K562 (cell line): ENCODE data around the gene PEX5L. TPM values are rescaled to one million over a fixed set of nuclear protein-coding genes. Genes with fewer than 3 reads are reported as not detected.

Experiments used
- ATAC-seq: fragments of 200-7000 bp; cut with Tn5 transposase; 3 replicates; pipeline ENCODE4 v1.9.1; 2020; ENCODE audit warnings: moderate library complexity
- BruUV-seq: library from RNA; stranded (reverse); fragments of 400-500 nt; replicated peaks from 2 replicates; lab custom pipeline; 2021; lab: Mats Ljungman, UMichigan
- CTCF ChIA-PET: fragments of 300-600 bp; formaldehyde crosslinking; extraction: SDS; loops from one replicate; lab custom pipeline; 2021; ENCODE audit warnings: low intra/inter-chr PET ratio; lab: Yijun Ruan, JAX
- POLR2A ChIA-PET: fragments of 300-600, 350-650 bp; sonication (Branson Sonifier 250); formaldehyde crosslinking; extraction: SDS; loops from one replicate; lab custom pipeline; 2021; ENCODE audit warnings: antibody characterized with exemption, inconsistent platforms; lab: Yijun Ruan, JAX
- DNase-seq, 4 experiments: peaks; one replicate each; pipeline versions ENCODE4 v3.0.0 to v3.0.0-alpha.2; 2011 to 2018; ENCODE audit warnings: low spot score in 3 of 4, mixed read lengths in 3 of 4; ENCODE audit errors: extremely low read depth in 1 of 4
- FAIRE-seq: peaks from 2 replicates; lab custom pipeline; 2011; peaks lifted over from hg19 to GRCh38; lab: Jason Lieb, UNC
- H2AFZ ChIP-seq: 2 replicates; pipeline ENCODE4 v1.6.0; 2011; ENCODE audit warnings: low read depth, low read length, control low read depth, inconsistent platforms
- H3K27ac ChIP-seq: fragments of 200-600 bp; 3 replicates; pipeline ENCODE4 v1.8.0; 2011; ENCODE audit warnings: low read depth, mild to moderate bottlenecking, control low read depth, inconsistent platforms, low read length, moderate library complexity, mixed read lengths; ENCODE audit errors: extremely low read depth
- H3K27me3 ChIP-seq, 2 experiments: fragments of 300-600 bp in 1 of 2; 2 replicates in 1 of 2; 3 replicates in 1 of 2; pipeline versions ENCODE4 v1.6.0 to v1.8.0; 2011; ENCODE audit warnings: inconsistent platforms in 2 of 2, low read length in 2 of 2, mild to moderate bottlenecking in 1 of 2, mixed read lengths in 1 of 2, moderate library complexity in 1 of 2; ENCODE audit not compliant: control insufficient read depth in 2 of 2, insufficient read depth in 2 of 2
- H3K36me3 ChIP-seq: fragments of 300-600 bp; 3 replicates; pipeline ENCODE4 v1.8.0; 2011; ENCODE audit warnings: mild to moderate bottlenecking, low read length, inconsistent platforms; ENCODE audit not compliant: control insufficient read depth, insufficient read depth
- H3K4me1 ChIP-seq, 2 experiments: fragments of 200-600 bp in 1 of 2; replicated peaks in 1 of 2; 2 replicates in 1 of 2; 3 replicates in 1 of 2; pipeline versions ENCODE4 v1.5.1 to v1.8.0; 2011; ENCODE audit warnings: inconsistent platforms in 2 of 2, low read length in 2 of 2, mild to moderate bottlenecking in 1 of 2, mixed read lengths in 1 of 2, moderate library complexity in 1 of 2; ENCODE audit not compliant: control insufficient read depth in 2 of 2, insufficient read depth in 2 of 2
- H3K4me2 ChIP-seq: 2 replicates; pipeline ENCODE4 v1.6.1; 2011; ENCODE audit warnings: low read length, control low read depth, inconsistent platforms, mixed read lengths; ENCODE audit not compliant: insufficient read depth
- H3K4me3 ChIP-seq: fragments of 200-600 bp; sonication (generic), shearing (Covaris generic); 2 replicates; pipeline ENCODE4 v1.5.1; 2016; ENCODE audit warnings: control low read depth, inconsistent platforms
- H3K79me2 ChIP-seq: fragments of 200-600 bp; 3 replicates; pipeline ENCODE4 v1.8.0; 2011; ENCODE audit warnings: low read length, inconsistent platforms; ENCODE audit not compliant: control insufficient read depth, insufficient read depth
- H3K9ac ChIP-seq, 2 experiments: 2 replicates each; pipeline versions ENCODE4 v1.6.0 to v1.6.1; 2011; ENCODE audit warnings: low read depth in 2 of 2, low read length in 2 of 2, control low read depth in 1 of 2, inconsistent platforms in 1 of 2, mild to moderate bottlenecking in 1 of 2, mixed read lengths in 1 of 2; ENCODE audit not compliant: insufficient read depth in 1 of 2
- H3K9me1 ChIP-seq: one replicate; pipeline ENCODE4 v1.6.0; 2011; ENCODE audit warnings: inconsistent platforms, mild to moderate bottlenecking, low read length, moderate library complexity; ENCODE audit not compliant: control insufficient read depth, insufficient read depth
- H3K9me3 ChIP-seq: replicated peaks from 2 replicates; pipeline ENCODE4 v1.5.1; 2011; ENCODE audit warnings: low read depth, low read length, inconsistent platforms; ENCODE audit not compliant: control insufficient read depth, insufficient read depth
- H4K20me1 ChIP-seq: replicated peaks from 2 replicates; pipeline ENCODE4 v1.6.1; 2011; ENCODE audit warnings: low read length, inconsistent platforms, mixed read lengths; ENCODE audit not compliant: control insufficient read depth, insufficient read depth
- BACH1 ChIP-seq: fragments of 200-800 bp; sonication (Bioruptor generic); IDR thresholded peaks from 2 replicates; pipeline ENCODE4 v1.6.1; 2016; ENCODE audit warnings: missing genetic modification characterization, missing compliant biosample characterization
- ETV1 ChIP-seq: fragments of 450-650 bp; conservative IDR thresholded peaks from 2 replicates; pipeline ENCODE4 v1.6.1; 2016; ENCODE audit warnings: missing genetic modification characterization, control low read depth, low read depth, missing compliant biosample characterization
- HBP1 ChIP-seq: fragments of 450-650 bp; formaldehyde crosslinking; IDR thresholded peaks from 2 replicates; pipeline ENCODE4 v1.4.0; 2022; ENCODE audit warnings: missing genetic modification characterization
- MAFK ChIP-seq: IDR thresholded peaks from 2 replicates; pipeline ENCODE4 v1.6.1; 2011; ENCODE audit warnings: low read length, improper control_type of control experiment
- MTA1 ChIP-seq: fragments of 450-650 bp; IDR thresholded peaks from 2 replicates; pipeline ENCODE4 v1.6.1; 2017; ENCODE audit warnings: borderline replicate concordance
- NCOA6 ChIP-seq: fragments of 450-650 bp; IDR thresholded peaks from 2 replicates; pipeline ENCODE4 v1.6.1; 2017; ENCODE audit warnings: mild to moderate bottlenecking
- POLR2H ChIP-seq: IDR thresholded peaks from 2 replicates; pipeline ENCODE4 v1.6.1; 2016; ENCODE audit warnings: missing genetic modification characterization, low read depth, mild to moderate bottlenecking, control low read depth, missing compliant biosample characterization, moderate library complexity
- ZBTB12 ChIP-seq: fragments of 250-450 bp; sonication (Bioruptor Pico); IDR thresholded peaks from 2 replicates; pipeline ENCODE4 v1.4.0; 2020
- ZNF197 ChIP-seq: fragments of 200-800 bp; sonication (Bioruptor generic); IDR thresholded peaks from 2 replicates; pipeline ENCODE4 v1.6.1; 2016; ENCODE audit warnings: low read depth, missing genetic modification characterization, missing compliant biosample characterization
- ZNF263 ChIP-seq: sonication (generic); formaldehyde crosslinking; IDR thresholded peaks from 2 replicates; pipeline ENCODE4 v1.8.0; 2022; ENCODE audit warnings: mild to moderate bottlenecking, missing genetic modification reagents, borderline replicate concordance
- ZNF57 ChIP-seq: fragments of 450-650 bp; formaldehyde crosslinking; IDR thresholded peaks from 2 replicates; pipeline ENCODE4 v1.4.0; 2020; ENCODE audit warnings: mild to moderate bottlenecking, moderate library complexity
- WGBS: fragments of 100-300 bp; shearing (Covaris generic); methylation state at CpG from one replicate; pipeline ENCODE4 v1.1.6; 2016; ENCODE audit warnings: low coverage, mixed read lengths; ENCODE audit not compliant: insufficient coverage; ENCODE audit errors: missing lambda C conversion rate; 5-methylcytosine and 5-hydroxymethylcytosine counted together
- in situ Hi-C: fragments of 300-500 bp; cut with MboI; formaldehyde crosslinking; loops from 4 replicates; pipeline ENCODE4 v1.15.0; 2018; ENCODE audit warnings: inconsistent platforms, mixed read lengths
- intact Hi-C: fragments of 100-400 bp; cut with micrococcal nuclease; formaldehyde crosslinking; loops from 2 replicates; pipeline ENCODE4 v1.14.2; 2022
- polyA plus RNA-seq, 8 experiments: library from polyadenylated mRNA; depleted of rRNA in 4 of 8; stranded (reverse) in 5 of 8; unstranded in 3 of 8; fragments of >200 nt; fragmentation: Nextera tagmentation in 2 of 8; fragmentation: Illumina TruSeq in 1 of 8; extraction: Ambion mirVana in 2 of 8; extraction: Trizol in 1 of 8; gene quantifications; 2 replicates each; pipeline versions ENCODE4 v1.2.1 to v1.2.3, GENCODE V29; 2011 to 2014; ENCODE audit warnings: inconsistent platforms in 1 of 8, missing spikeins in 1 of 8
- total RNA-seq, 7 experiments: library from RNA; depleted of rRNA in 6 of 7; stranded (reverse); fragments of >200 nt in 6 of 7; fragmentation: Illumina TruSeq in 2 of 7; extraction: Trizol in 2 of 7; gene quantifications; 2 replicates each; pipeline versions ENCODE4 v1.2.1 to v1.2.3, GENCODE V29; 2011 to 2021; ENCODE audit warnings: low replicate concordance in 1 of 7
- TF ChIP-seq, protein P1 (sequence below): sonication (generic); formaldehyde crosslinking; IDR thresholded peaks from 2 replicates; pipeline ENCODE4 v1.8.0; 2022; ENCODE audit warnings: mild to moderate bottlenecking, missing genetic modification reagents, borderline replicate concordance
- TF ChIP-seq, protein P2 (sequence below): fragments of 250-450 bp; sonication (Bioruptor Pico); IDR thresholded peaks from 2 replicates; pipeline ENCODE4 v1.9.0; 2021; ENCODE audit warnings: mild to moderate bottlenecking, inconsistent platforms
- TF ChIP-seq, protein P3 (sequence below): sonication (generic); formaldehyde crosslinking; IDR thresholded peaks from 2 replicates; pipeline ENCODE4 v1.8.0; 2023; ENCODE audit warnings: mild to moderate bottlenecking, missing genetic modification reagents

The PEX5L gene
- total and polyA plus RNA-seq, 9 of the 15 experiments (the other 6 are each of a cell fraction or from before 2014, with no cell fraction given): not detected

GRCh38 chr3:179991104-179991503, 45.6 kb downstream of the PEX5L start:
- no TSS peak for BruUV-seq

More at GRCh38 chr3:179991104-179991503, 45.6 kb downstream of the PEX5L start:
- Histone ChIP-seq H3K36me3 (no peaks in the 10 kb centered on the region), H2AFZ (no peak overlapping the region), H3K4me1 (no peaks in the 10 kb centered on the region), H4K20me1 (no peaks in the 10 kb centered on the region), H3K9me1 (no peaks in the 10 kb centered on the region), H3K4me3 (no peak overlapping the region), H3K9me3 (0 out of 2 replicates have a peak, but pooled peaks cover 2% of the 10 kb centered on the region), H3K27me3 (no peaks in the 10 kb centered on the region), H3K27ac (no peak overlapping the region), H3K4me2 (no peak overlapping the region)
- intact Hi-C loops (no loop called here), in situ Hi-C loops (no loop called here)
- ChIA-PET POLR2A (no interaction called here), CTCF (no interaction called here)
- DNase-seq: no peak
- no peak for ATAC-seq
- WGBS: 3% methylated on average over 4 of the region's 4 CpGs
- FAIRE-seq: no peak
- TF ChIP-seq, protein P1, sequence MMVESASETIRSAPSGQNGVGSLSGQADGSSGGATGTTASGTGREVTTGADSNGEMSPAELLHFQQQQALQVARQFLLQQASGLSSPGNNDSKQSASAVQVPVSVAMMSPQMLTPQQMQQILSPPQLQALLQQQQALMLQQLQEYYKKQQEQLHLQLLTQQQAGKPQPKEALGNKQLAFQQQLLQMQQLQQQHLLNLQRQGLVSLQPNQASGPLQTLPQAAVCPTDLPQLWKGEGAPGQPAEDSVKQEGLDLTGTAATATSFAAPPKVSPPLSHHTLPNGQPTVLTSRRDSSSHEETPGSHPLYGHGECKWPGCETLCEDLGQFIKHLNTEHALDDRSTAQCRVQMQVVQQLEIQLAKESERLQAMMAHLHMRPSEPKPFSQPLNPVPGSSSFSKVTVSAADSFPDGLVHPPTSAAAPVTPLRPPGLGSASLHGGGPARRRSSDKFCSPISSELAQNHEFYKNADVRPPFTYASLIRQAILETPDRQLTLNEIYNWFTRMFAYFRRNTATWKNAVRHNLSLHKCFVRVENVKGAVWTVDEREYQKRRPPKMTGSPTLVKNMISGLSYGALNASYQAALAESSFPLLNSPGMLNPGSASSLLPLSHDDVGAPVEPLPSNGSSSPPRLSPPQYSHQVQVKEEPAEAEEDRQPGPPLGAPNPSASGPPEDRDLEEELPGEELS (CRISPR knock-in tag): no peak
- TF ChIP-seq ZNF57 (CRISPR knock-in tag) (no peak), MTA1 (no peak), ZBTB12 (CRISPR knock-in tag) (no peak), ETV1 (tag) (no peak), POLR2H (tag) (no peak), ZNF197 (no peak), ZNF263 (CRISPR knock-in tag) (no peak), MAFK (no peak), HBP1 (CRISPR knock-in tag) (no peak), BACH1 (tag) (no peak), NCOA6 (no peak)
- TF ChIP-seq, protein P2, sequence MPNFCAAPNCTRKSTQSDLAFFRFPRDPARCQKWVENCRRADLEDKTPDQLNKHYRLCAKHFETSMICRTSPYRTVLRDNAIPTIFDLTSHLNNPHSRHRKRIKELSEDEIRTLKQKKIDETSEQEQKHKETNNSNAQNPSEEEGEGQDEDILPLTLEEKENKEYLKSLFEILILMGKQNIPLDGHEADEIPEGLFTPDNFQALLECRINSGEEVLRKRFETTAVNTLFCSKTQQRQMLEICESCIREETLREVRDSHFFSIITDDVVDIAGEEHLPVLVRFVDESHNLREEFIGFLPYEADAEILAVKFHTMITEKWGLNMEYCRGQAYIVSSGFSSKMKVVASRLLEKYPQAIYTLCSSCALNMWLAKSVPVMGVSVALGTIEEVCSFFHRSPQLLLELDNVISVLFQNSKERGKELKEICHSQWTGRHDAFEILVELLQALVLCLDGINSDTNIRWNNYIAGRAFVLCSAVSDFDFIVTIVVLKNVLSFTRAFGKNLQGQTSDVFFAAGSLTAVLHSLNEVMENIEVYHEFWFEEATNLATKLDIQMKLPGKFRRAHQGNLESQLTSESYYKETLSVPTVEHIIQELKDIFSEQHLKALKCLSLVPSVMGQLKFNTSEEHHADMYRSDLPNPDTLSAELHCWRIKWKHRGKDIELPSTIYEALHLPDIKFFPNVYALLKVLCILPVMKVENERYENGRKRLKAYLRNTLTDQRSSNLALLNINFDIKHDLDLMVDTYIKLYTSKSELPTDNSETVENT (CRISPR knock-in tag): no peak
- TF ChIP-seq, protein P3, sequence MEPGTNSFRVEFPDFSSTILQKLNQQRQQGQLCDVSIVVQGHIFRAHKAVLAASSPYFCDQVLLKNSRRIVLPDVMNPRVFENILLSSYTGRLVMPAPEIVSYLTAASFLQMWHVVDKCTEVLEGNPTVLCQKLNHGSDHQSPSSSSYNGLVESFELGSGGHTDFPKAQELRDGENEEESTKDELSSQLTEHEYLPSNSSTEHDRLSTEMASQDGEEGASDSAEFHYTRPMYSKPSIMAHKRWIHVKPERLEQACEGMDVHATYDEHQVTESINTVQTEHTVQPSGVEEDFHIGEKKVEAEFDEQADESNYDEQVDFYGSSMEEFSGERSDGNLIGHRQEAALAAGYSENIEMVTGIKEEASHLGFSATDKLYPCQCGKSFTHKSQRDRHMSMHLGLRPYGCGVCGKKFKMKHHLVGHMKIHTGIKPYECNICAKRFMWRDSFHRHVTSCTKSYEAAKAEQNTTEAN (CRISPR knock-in tag): no peak
- TF ChIP-seq, all 486 proteins: peak for 0
- no peaks in the 10 kb centered on the region for H3K79me2 ChIP-seq
- H3K9ac ChIP-seq: no peak overlapping the region
